ENCODE measurements around the gene NFE2L3.

NFE2L3 gene

DNA sequence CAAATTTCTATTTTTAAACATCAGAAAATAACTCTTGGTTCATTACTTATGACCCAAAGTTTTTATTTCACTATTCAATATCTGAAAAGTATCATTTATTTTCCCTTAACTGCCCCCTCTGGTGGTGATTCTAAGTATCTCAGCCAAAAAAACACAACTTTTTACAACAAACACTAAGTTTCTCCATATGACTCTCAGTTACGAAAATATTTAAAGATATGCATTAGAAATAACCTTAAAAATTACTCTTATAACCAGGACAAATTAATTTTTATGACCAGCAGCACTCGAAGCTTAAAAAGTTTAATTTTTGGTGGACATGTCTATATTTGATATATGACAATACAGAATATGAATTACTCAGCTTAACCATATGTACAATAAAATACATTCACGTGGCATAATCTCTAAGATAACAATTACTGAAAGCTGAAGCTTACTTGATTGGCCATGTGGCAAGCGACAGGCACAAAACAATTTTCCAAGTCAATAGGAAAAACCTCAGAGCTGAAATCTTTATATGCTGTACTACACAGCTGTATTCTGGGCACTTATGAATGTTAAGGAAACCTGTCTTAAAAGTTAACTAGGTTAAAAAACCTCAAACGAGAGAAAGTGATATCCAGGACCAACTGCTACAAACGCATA is 46.3 kb downstream of the NFE2L3 start:
- no peak for DNase-seq (ENCODE audit: low read depth in 1 of 2, low spot score in 1 of 2)

DNA sequence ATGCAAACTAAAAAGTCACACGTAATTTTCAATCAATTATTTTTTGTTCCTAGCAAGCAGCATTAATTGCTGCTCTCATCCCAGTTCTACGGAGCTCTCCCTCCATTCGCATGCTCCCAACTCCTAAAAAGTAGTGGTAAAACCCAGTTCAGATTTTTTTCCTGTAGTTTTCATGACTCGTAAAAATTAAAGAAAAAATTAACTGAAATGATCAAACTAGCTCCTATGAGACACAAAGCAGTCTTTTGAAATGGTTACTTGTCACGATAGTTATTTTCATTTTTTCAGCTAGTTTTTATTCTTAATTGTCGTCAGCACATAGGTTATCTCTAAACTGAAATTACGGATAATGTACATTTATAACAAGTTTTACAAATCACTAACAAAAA is 46.8 kb downstream of the NFE2L3 start:
- no peak for DNase-seq (ENCODE audit: low read depth in 1 of 2, low spot score in 1 of 2)

DNA sequence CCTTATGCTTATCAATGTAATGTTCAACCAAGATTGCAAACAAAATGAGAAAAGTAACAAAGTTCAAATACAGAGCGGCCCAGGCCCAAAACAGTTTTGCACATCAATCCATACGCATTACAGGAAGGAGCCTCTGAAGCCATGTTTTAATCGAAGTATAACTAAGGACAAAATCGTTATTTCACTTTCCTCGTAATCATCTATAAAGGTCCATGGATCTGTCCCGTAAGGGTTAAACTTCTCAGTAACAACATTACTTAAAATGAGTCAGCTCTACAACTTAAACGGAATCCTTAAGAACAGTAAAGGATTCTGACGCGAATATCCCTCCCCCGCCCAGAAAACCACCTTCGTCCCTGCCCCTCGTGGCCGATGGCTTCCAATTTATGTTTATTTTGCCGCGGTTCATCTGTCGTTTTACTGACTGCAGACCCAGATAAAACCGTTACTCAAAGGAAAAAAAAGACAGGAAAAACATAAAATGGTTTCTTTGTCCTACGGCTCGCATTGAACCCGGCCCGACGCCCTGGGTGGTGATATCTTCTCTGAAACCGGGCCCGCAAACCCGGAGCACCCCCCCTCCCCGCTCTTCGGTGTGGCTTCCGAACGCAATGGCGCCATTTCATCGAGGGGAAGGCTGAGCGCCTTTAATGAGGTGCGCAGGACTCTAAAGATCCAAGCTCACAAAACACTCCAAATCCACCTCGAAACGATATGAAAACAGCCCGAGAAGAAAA is 47.5 kb downstream of the NFE2L3 start:
- DNase-seq (ENCODE audit: low read depth in 1 of 2, low spot score in 1 of 2): peak in 1 of 2 donors; percentile 30

DNA sequence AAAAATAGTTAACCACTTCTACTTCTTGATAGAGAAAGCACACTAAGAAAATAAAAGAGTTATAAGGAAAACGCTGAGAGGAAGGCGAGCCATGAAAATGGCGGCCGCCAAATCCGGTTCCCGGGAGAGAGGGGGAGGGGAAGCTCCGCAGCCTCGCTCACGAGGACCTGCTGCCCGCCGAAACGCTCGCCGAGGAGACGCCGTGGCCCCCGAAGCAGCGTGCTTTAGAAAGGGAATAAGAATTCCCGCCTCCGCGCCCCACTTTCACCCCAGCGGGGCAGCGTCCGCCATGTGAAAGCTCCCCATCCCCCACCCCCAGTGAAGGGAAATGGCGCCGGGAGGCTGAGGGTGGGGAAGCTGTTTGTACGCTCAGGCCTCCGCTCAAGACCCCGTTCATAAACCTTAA is 48.0 kb downstream of the NFE2L3 start:
- peak; percentile 73 to 78 for DNase-seq (ENCODE audit: low read depth in 1 of 2, low spot score in 1 of 2)

DNA sequence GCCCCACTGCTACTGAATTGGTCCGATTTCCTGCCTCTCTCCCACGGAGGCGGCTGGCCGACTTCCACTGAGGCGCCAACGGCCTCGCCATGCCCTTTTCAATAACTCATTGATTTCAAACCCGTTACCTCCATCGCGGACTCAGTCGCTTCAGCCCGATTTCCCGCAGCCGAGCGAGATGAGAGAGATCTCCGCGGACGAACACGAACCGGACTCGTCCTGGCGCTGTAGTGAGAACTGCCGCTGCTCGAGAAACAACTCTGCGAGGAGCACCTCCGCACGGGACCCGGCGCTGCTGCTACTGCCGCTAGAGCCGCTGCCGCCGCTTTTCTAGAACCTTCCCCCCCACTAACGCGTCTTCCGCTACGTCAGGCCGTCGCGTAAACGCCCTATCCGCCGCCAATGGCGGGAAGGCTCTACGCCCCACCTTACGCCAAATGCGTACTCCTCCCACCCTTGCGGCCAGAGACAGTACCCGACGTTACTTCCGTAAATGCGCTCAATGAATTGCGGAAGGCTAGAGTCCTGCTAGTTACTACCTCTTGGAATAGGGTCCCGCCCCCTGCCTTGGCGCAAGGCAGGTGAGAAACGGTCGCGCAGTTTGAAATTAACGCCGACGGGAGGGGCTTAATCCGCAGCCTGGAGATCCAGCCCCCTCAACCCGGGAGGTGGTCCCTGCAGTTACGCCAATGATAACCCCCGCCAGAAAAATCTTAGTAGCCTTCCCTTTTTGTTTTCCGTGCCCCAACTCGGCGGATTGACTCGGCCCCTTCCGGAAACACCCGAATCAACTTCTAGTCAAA is 48.6 kb downstream of the NFE2L3 start, which contains the start of gene HNRNPA2B1:
Gene HNRNPA2B1 (minus strand): TSS at position 303 of the 803 bp plus-strand sequence. CDS start 169 bp downstream, at position 134.
- peak; percentile 98 to 100 for DNase-seq (ENCODE audit: low read depth in 1 of 2, low spot score in 1 of 2)

DNA sequence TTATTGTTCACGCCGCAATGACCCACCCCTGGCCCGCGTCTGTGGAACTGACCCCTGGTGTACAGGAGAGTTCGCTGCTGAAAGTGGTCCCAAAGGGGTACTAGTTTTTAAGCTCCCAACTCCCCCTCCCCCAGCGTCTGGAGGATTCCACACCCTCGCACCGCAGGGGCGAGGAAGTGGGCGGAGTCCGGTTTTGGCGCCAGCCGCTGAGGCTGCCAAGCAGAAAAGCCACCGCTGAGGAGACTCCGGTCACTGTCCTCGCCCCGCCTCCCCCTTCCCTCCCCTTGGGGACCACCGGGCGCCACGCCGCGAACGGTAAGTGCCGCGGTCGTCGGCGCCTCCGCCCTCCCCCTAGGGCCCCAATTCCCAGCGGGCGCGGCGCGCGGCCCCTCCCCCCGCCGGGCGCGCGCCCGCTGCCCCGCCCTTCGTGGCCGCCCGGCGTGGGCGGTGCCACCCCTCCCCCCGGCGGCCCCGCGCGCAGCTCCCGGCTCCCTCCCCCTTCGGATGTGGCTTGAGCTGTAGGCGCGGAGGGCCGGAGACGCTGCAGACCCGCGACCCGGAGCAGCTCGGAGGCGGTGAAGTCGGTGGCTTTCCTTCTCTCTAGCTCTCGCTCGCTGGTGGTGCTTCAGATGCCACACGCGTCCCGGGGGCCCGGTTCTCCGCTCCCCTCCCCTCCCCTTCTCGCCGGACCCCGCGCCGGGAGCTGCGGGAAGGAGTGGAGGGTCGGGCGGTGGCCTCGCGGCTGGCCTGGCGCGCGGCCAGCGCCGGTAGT is 49.4 kb downstream of the NFE2L3 start, which contains the start of gene CBX3:
Gene CBX3 (plus strand): TSS at position 499 of the 772 bp plus-strand sequence. CDS start 1,254 bp downstream, outside the sequence.
- peak; percentile 73 to 86 for DNase-seq (ENCODE audit: low read depth in 1 of 2, low spot score in 1 of 2)

DNA sequence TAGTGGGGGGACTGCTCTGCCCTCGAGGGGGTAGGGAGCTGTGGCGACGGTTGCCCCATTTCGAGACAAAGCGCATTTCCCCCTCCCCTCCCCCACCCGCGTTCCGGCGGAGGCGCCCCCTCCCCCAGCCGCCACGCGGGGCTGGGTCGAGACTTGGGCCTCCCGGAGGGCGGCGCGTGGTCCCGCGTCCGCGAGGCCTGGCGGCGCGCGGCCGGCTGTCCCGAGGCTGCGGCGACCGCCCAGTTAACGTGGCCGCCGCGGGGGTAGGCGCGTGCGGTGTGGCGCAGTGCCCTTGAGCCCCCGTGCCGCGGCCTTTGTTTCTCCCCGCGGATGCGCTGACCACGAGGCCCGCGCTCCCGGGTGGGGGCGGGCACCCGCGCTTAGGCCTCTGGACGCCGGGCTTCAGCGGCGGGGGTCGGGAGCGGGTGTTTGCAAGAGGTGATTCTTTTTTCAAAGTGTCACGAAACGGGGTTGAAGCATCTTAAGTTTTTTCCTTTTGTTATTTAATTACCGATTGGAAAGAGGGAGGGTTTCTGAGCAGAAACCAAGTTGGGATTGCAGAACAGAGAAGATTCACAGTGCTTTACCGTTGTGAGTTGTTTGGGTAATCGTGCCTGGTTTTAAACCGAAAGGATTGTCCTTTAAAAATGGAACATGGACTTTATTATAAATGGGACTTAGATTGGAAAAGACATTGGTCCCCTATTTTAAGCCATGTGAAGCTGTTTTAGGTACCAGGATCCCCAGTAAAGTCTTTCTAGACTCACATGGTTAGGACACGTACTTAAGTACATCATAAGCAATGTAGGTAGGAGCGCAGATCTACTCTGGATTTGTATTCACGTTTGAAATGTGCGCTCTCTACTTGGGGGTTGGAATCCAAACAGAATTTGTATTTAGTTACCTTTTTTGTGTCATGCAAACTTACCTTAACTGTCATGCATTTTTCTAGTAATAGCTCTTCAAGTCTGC is 50.3 kb downstream of the NFE2L3 start:
- DNase-seq (ENCODE audit: low read depth in 1 of 2, low spot score in 1 of 2): peak; percentile 59

DNA sequence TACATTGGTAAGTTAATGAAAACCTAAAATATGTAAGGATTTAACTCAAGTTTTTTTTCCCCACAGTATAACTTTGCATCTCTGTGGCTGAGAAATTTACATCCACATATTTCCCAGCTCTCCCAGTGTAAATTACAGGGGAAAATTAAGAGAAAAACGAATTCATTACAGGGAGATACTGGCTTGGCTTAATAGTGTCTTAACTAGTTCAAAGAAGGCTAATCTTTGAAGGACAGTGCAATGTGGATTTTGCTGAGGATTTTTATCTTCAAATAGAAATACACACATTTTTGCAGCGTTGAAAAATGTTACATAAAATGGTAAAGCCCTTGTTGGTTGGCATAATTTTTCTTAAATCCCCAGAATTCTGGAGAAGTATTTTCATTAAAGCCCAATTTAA is 51.0 kb downstream of the NFE2L3 start:
- DNase-seq (ENCODE audit: low read depth in 1 of 2, low spot score in 1 of 2): no peak

DNA sequence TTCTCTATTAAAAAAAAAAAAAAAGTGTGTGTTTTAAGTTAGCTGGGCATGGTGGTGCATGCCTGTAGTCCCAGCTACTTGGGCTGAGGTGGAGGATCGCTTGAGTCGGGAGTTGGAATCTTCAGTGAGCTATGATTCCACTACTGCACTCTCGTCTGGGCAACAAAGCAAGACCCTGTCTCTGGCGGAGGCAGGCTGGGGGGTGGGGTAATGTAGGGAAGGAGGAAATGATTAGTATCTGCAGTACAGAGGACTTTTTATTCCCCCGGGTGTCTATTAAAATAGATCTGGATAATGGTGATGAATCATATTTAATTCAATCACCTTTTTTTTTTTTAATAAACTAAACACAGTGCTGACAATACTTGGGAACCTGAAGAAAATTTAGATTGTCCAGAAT is 56.0 kb downstream of the NFE2L3 start:
- DNase-seq (ENCODE audit: low read depth in 1 of 2, low spot score in 1 of 2): no peak

DNA sequence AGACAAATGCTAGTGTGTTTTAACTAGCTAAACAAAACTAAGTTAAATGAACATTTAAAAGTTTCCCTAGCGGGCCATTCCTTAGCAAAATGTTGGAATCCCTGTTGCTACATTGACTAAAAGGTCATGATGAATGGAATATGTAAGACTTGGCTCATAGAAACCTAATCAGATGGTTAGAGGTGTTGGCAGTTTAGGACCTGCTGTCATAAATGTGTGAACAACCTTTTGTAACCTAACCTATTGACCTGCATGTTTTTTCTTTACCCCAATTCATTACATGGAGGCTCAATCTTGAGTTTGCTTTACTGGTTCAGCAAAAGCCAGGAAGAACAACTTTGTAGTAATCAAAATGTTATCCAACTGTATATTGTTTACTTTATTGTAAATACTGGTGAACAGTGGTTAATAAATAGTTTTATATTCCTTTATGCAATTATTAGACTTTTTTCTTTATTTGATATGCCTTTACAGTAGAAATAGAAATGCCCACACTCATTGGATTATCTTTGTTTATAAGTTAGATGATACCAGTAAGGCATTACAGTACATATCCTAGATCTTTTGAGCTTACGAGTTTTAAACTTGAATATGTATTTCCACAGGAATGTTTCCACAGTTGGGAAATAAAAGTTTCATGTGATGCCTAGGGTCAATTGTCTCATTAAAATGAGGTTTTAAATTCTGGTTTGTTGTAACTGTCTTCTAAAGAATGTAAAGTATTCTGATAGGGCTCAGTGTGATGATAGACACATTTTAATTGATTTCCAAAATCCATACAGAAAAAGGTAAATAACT is 61.1 kb downstream of the NFE2L3 start:
- DNase-seq (ENCODE audit: low read depth in 1 of 2, low spot score in 1 of 2): no peak

DNA sequence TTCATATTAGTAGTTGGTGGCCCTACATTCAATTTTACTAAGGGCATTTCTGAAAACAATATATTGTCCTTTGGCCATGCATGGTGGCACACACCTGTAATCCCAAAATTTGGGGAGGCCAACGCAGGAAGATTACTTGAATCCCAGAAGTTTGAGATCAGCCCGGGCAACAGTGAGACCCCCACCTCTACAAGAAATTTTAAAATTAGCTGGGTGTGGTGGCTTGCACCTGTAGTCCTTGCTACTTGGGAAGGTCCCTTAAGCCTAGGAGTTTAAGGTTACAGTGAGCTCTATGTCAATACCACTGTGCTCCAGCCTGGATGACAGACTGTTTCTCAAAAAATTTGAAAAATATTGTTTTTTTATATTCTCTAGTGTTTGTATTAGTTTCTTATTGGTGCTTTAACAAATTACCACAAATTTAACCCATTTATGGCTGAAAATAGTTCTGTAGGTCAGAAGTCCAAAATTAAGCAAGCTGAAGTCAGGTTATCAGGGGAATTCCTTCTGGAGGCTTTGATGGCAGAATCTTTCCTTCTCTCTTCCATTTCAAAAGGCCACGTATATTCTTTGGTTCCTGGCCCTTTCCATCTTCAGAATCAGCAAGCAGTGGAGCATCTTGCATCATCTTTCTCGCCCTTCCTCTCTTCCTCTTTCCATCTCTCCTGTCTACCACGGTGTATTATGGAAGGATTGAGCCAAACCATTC is 62.0 kb downstream of the NFE2L3 start:
- DNase-seq (ENCODE audit: low read depth in 1 of 2, low spot score in 1 of 2): no peak

DNA sequence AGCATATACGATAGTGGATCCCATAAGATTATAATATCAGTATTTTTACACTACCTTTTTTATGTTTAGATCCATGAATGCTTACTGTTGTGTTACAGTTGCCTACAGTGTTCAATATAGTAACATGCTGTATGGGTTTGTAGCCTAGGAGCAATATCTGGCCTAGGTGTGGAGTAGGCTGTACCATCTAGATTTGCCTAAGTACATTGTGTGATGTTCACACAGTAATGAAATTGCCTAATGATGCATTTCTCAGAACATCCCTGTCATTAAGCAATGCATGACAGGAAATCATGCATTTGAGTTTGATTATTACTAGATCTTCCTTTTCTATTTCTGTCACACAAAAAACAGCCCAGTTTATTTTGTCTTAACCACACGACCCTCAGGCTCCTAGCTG is 64.1 kb downstream of the NFE2L3 start:
- no peak for DNase-seq (ENCODE audit: low read depth in 1 of 2, low spot score in 1 of 2)

DNA sequence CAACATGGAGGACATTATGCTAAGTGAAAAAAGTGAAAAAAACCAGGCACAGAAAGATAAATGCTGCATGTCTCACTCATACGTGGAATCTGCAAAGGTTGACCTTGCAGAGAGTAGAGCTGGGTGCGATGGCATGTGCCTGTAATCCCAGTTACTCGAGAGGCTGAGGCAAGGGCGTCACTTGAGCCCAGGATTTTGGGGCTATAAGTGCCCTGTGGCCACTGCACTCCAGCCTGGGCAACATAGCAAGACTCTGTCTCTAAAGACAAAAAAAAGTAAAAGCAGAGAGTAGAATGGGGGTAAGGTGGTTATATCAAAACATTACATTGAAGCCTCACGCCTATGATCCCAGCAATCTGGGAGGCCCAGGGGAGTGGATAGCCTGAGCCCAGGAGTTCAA is 72.4 kb downstream of the NFE2L3 start:
- no peak for DNase-seq (ENCODE audit: low read depth in 1 of 2, low spot score in 1 of 2)

DNA sequence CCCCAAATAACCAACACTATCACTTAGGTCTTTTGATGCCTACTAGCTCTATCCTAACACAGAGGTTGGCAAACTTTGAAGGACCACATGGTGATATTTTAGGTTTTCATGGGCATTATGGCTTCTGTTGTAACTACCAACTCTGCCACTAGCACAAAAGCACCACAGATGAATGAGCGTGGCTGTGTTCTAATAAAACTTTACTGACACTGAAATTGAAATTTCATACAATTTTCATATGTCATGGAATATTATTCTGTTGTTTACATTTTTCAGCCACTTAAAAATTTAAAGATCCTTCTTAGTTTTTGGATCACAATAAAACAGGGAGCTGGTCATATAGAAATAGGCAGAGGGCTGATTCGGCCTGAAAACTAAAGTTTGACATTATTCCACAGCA is 76.0 kb downstream of the NFE2L3 start:
- DNase-seq (ENCODE audit: low read depth in 1 of 2, low spot score in 1 of 2): no peak

DNA sequence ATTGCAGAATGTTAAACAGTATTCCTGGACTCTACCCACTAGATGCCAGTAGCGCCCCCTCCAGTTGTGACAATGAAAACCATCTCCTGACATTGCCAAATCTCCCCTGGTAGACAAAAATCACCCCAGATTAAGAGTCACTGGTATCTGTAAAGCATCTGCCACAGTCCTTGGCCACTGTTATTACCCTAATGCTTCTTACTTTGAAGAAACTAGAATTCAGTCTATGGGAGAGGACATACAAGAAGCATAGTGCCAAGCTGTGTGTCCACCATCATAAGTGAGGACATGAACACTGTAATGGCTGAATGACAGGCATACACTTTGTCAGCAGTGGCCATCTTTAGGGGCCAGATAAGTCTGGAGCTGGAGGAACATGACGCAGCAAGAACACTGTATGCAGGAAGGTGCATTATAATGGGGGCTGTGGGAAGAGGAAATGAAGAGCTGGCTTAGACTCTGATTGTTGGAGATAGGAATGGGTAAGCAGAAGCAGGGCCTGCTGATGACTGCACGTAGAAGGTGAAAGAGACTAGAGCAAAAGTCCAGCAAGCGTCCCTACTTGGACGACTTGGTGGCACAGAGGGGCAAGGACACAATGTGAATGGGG is 82.0 kb downstream of the NFE2L3 start:
- no peak for DNase-seq (ENCODE audit: low read depth in 1 of 2, low spot score in 1 of 2)

Measured in activated CD4-positive, alpha-beta T cell treated with anti-CD3 and anti-CD28 coated beads, Interleukin-2, amount 50 U/mL, for 24 hours (primary cell).